NCI-H1417 (cell line): ENCODE measurements around the gene STAM.

Experiments
- DNase-seq, 3 experiments: peaks; one replicate each; lab custom pipeline; 2025; lab: John Stamatoyannopoulos, UW

STAM gene

DNA sequence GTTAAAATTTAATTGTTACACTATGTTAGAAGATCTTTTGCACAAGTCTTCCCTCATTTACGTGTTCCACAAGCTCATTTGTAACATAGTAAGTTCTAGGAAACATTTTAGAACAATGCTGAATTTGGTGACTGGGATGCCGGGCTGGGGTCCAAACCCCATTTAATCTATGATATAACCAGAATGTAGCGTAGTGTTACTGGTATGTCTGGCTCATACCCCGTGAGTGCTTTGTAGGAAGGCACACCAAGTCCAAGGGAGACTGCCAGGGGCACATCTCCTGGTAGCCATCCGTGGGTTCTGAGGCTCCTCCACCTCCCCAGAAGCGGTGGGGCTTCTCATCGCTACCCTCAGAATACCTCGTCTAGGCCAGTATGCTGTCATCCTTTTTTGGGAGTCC lies 86.7 kb downstream of the STAM start:
- DNase-seq, result no peak

DNA sequence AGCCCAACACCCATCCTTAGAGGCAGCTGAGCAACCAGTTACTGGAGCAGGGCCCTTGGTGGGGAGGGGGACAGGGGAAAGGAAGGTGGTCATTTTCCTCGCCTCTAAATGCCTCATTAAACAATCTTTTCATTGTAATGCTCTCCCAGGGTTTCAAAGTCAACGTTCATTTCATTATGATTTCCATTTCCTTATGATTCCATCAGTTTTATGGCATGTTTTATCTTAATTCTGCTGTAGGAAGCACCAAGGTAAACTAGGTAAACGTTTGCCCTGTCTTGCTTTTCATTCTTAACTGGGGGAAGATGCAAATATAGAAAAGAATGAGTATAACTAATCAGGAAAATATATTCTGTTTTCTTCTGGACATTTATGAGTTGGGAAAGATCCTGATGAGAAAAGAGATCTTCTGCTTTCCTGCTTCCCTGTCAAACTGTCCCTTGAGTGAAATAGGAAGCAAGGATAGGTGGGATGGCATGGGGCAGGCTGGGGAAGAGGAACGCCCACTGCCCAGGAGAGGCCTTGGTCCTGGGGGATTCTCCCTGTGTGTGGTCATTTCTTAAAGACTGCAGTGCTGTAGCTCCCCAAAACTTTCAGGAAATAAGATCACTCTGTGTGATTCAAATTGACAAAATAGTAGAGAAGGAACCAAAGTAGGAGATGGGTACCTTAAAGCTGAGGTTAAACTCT lies 87.5 kb downstream of the STAM start:
- no peak for DNase-seq

- no peak for DNase-seq
Measured at GRCh38 chr10:17733620-17734019, 89.7 kb downstream of the STAM start.

DNA sequence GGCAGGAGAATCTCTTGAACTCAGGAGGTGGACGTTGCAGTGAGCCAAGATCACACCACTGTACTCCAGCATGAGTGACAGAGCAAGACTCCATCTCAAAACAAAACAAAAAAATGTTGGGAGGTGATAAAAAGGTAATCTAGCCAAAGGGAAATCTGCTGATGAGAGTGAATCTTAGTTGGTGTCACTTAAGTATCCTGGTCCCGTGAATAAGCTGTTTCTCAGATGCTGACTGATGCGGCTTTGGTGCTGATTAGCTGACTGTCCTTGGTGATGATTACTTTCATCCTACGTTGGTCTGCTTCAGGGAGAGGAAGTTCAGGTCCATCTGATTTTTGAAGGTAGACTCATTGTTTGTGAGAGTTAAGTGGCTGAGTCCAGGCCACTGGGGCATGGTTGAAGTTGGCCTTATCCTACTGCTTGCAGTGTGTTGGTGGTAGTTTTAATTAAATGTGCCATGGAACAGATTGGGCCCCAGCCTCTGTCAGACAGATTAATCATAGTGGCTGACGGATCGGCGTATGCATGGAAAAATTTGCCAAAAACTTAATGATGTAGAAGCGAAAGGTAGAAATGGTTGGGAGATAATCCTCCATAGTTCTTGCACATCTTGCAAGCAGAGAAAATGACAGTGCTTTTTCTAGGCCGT lies 90.6 kb downstream of the STAM start:
- DNase-seq, result no peak

DNA sequence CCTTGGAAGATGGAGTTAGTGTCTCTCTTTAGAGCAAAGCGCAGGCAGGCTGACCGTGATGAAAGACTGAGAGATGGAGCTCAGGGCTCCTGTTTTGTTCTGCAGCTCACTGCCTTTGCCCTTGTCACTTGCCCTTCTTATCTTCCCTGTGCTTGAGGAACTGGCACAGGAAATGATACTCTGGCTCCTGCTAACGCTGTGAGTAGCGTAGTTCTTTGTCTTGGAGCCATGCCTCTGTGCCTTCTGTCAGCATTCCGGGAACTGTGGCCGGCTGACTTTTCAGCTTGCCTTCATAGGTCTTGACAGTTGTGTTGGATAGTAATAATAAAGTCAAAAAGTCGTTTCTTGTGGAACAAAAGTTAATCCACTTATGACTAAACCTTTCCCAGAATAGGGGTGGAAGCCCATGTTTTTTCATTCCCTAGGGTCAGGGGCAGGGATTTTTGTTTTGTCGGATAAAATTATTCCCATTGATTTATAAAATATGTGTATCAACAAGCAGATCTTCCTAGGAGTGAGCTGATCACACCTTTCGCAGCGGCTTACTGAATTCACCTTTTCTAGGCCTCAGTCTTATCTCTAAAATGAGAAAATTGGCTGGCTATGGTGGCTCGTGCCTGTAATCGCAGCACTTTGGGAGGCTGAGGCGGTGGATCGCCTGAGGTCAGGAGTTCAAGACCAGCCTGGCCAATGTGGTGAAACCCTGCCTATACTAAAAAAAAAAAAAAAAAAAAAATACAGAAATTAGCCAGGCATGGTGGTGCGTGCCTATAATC lies 91.4 kb downstream of the STAM start:
- no peak for DNase-seq

DNA sequence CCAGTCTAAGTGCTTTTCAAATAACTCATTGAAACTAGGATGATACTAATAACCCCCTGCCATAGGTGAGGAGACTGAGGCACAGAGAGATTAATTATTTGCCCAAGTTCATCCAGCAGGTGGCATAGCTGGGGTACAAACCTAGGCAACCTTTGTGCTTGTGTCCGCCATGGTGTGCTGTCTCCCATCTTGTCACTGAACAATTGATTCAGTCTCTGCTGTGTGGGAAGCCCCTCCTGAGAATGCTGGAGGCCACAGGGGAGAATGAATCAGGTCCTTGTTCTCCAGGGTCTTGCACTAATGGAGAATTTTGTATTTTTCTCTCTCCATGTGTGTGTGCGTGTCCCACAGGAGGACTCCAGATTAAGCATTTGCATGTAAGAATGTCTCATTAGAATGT lies 92.3 kb downstream of the STAM start:
- DNase-seq, result no peak

GRCh38 chr10:17737027-17737965 lies 93.3 kb downstream of the STAM start:
- peak in 2 of 3 experiments; percentile 1 to 30 for DNase-seq

GRCh38 chr10:17740668-17741067 lies 96.7 kb downstream of the STAM start:
- DNase-seq, result no peak

DNA sequence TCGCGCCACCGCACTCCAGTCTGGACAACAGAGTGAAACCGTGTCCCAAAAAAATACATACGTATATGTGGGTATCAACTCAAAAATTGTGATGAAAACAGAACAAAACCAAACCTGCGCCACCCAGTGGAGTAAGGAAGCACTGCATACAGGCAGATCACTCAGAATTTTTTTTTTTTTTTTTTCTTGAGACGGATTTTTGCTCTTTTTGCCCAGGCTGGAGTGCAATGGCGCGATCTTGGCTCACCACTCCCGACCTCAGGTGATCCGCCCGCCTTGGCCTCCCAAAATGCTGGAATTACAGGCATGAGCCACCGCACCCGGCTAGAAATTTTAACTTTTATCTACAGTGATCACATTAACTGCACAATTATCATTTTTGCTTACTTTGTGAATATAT lies 99.0 kb downstream of the STAM start:
- DNase-seq, result peak in 2 of 3 experiments; percentile 9 to 37

- DNase-seq, result no peak
Measured at GRCh38 chr10:17743437-17743836, 99.5 kb downstream of the STAM start.

GRCh38 chr10:17744341-17744861 lies 100.5 kb downstream of the STAM start:
- DNase-seq, result no peak

DNA sequence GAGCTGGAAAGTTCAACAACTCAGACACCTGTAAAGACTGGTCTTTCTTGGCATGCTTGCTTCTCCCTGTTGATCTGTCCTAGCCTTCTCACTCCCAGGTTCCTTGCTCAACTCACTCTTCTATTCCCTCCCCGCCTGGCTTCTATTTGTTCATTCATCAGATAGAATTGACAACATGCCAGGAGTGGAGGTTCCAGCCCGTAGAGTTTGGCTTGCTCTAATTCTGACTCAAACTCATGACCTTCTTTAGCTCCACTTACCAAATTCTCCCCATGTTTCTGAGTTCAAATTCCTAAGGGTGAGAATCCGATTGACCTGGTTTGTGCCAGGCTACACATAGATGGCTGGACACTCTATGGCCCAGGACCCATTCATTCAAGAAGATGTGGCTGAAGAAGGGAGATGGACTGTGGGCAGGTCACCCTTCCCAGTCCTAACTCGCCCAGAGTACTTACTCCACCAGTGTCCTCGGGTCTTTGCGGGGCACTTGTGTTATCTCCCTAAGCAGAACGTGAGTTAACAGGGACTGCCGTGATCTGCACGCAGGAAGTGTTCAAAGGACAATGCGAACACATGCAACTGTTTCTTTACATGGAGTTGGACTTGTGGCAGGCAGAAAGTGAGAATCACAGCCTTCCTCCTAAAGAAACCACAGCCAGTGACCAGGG lies 104.1 kb downstream of the STAM start:
- no peak for DNase-seq

DNA sequence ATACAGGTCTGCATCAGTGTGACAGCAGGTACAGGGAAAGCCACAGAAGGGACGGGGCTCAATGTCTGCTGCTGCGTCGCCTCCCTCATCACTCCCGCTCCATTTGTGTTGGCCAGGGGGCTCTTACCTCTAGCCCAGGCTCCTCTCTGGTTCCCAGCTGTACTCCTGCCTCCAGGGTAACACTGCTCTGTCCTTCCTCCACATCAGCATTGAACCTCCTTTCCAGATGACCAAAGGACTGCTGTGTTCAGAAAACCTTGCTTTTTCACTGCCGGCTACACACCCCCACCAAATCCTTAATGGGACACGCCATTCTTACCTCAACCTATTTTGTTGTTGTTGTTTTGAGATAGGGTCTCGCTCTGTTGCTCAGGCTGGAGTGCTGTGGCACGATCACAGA lies 105.9 kb downstream of the STAM start:
- DNase-seq, result no peak

DNA sequence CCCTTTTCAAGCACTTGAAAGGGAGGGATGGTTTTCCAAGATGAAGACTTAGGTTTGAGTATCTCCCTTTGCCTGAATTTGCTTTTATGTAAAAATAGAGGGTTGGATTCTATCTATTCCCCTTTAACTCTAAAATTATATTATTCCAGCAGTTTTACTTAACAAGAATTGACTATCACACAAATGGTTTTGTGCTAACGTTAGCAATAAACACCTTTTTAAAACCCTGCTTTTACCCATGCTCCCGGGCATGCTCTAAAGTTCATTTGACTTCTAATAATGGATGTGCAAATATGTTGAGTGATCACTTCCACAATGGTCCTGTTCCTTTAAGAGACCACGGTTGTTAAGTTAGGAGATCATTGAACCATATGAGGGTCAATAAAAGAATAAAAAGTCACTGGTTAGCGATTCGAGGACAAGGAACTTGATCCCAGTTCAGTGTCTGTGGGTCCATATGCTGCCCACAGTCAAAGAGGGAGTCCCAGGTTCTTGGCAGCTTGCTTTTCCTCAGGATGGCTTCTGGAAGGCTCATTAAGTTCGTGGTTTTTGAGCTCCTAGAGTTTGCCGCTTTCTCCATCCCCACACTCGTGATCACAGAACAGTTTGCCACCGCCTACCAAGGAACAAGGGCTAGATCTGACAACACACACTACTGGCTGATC lies 108.0 kb downstream of the STAM start, which contains the start of gene TMEM236:
Gene TMEM236 (plus strand): TSS at position 421 of the 665 bp plus-strand sequence. CDS start 95 bp downstream, at position 516.
- DNase-seq, result no peak

DNA sequence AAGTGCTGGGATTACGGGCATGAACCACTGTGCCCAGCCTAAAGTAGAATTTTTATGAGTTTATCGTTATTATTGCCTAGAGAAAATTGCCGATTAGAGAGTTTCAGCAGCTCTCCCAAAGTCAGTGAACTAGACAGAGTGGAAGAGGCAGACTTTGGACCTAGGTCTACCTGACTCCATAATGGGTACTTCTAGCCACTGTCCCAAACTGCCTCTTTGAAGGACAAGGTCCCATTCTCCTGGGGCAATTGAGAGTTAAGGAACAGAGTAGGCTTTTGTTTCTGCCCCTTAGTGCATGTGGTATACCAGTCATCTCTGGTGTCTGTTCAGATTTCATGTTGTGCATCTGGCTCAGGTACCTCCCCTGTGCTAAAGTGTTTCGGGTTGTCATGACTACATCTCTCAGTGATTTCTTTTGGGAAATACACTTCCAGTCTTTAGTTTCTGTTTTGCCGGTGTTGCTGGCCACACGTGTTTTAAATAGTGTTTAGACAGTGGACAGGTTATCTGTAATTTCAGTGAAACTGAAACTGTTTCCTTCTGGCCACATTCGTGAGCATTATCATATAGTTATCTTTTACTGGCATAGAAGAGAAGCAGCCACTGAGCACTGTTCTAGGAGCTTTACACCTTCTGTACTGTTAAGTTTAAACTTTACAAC lies 112.7 kb downstream of the STAM start:
- DNase-seq, result peak in 1 of 3 experiments; percentile 16

GRCh38 chr10:17758200-17758599 lies 114.2 kb downstream of the STAM start:
- DNase-seq, result no peak

DNA sequence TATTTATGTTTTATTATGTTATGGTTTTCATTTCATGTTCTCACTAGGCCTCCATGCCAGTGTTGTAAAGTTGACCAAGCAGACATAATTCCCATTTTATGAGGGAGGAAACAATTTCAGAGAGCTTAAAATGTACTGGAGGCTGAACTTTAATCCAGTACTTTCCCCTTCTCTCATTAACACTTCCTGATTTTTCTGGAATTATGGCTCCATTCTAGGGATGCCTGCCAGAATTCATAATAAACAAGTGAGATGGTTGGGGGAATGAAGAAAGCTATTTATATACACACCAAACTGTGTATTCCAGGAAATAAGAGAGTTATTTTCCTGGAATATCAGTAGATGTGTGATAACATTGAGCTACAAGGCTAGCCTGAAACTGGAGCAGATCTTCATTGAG lies 114.9 kb downstream of the STAM start:
- no peak for DNase-seq

- DNase-seq, result no peak
Measured at GRCh38 chr10:17764142-17764541, 120.2 kb downstream of the STAM start.

DNA sequence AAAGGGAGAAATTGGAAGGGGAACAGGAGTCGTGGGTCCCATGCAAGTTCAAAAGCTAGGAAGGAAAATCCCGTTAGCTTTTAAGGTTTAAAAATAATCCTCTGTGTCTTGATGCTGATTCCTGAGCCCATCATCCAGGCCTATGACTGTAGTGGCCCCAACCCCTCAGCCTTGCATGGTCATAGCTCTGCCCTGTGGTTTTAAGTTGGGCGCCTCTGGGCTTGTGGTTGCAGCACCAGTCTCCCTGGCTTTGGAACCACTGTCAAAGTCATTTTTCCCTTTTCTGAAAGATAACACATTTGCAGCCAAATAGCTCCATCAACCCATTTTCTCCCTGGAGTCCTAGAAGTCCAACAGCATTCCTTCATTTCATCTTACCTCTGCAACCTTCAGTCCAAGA lies 121.7 kb downstream of the STAM start:
- DNase-seq, result no peak
